HG02981 (cell line): ENCODE results near the gene CTSC.
A peak's percentile ranks its signal among the peaks of the same experiment; 100 is the strongest.

Experiments
- ATAC-seq: cut with Tn5 transposase; IDR thresholded peaks from one replicate; pipeline ENCODE4 v1.9.1; 2021; ENCODE audit warnings: mild to moderate bottlenecking, moderate library complexity; ENCODE audit not compliant: unreplicated experiment

Gene CTSC

DNA sequence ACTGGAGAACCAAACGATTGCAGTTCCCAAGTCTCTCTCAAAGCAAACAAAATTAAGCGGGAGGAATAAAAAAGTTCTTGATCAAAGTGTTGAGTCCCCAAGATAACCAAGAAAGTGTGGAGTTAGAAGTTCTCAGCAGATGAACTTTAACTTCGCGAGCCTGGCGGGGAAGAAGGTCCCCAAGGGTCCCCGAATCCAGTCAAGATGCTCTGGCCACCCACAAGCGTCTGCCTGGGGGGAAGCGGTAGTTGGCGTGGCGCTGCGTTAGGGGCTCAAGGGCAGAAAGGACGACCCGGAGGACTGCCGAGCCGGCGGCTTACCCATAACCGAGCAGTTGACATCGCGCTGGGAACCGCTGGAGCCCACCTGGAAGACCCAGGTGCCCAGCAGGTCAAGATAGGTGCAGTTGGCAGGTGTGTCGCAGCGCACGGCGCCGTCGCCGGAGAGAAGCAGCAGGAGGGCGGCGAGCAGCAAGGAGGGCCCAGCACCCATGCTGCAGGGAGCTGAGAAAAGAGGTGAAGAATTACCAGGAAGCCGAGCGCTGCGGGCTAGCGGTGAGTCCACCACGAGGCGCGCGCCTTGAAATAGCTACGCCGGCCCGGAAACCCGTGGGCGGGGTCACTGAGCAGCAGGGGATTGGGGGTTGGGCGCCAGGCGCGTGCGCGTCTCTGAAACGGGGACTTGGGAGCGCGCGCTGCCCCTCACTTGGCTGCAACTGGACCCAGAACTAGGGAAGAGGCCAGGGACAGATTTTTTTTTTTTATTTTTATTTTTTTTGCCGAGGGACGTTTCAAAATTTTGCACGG is at the start of gene CTSC:
Gene CTSC (minus strand): TSS at position 556 of the 806 bp plus-strand sequence. CDS start 64 bp downstream, at position 492.
- peak; percentile 90 for ATAC-seq

DNA sequence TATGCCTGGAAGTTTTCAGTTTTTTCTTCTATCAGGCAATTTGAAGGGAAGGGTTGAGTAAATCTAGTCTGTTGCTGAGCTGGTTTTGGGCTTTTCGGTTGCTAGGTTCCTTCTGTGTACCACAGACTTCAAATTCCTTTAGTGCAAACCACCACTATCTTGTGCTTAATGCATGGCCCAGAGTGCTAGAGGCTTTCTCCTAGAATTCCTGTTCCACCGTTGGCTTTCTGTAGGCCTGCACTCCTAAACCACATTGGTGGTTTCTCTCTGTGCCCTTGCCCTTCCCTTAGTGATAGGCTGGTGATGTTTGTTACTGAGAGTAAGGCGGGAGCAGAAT is 47.1 kb upstream of the CTSC start:
- no peak for ATAC-seq

DNA sequence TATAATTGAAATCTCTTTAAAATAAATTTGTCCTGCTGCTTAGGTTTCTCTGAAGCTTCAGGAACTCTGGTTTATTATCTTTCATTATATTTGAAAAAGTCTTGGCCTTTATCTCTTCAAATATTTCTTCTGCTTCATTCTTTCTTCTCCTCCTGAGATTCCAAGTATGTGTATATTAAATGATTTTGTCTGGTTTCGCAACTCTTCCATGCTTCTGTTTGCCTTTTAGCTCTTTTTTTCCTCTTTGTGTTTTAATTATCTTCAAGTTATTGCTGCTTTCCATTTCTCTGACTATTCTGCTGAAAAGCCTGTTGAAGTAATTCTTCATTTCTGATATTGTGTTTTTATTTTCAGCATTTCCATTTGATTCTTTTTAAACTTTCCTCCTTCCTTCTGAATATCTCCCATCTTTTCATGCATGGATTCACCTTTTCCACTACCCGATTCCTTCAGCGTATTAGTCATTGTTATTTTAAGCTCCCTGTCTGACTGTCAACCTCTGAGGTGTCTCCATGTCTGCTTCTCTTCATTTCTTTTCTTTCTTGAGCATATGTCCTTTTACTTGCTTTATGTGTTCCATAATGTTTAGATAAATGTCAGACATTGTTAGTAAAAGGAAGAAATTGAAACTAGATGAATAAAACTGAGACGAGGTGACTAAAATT is 46.6 kb upstream of the CTSC start:
- ATAC-seq: no peak

DNA sequence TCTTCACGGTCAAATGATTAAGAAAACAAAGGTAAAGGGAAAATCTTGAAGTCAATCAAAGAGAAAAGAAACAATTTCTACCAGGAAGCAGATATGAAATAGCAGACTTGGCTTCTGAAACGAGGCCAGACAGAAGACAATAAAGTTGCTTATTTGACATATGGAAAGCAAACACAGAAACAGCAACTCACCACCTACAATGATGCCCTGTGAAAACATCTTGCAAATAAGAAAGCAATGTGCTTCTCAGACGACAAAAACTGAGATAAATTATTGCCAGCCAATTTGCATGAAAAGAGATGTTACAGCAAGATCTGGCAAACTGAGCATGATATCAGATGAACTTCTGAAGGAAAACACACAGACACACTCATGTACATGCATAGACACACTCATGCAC is 45.9 kb upstream of the CTSC start:
- no peak for ATAC-seq

DNA sequence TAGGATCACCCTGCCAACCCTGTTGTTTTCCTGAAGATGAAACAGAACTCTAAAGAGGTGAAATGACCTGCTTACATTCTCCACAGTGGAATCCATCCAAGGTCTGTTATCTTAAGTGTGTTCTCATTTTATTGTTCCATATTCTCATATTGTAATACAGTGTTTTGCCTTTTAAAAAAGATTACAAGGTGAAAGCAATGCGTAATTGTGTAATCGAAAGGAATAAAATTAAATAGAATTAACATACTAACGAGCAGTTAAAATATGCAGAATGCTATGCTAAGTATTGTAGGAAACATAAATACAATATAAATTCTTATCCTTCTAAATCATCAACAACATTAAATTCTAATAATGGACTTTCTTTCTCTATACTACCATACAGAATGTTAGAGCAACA is 41.6 kb upstream of the CTSC start:
- ATAC-seq: no peak

DNA sequence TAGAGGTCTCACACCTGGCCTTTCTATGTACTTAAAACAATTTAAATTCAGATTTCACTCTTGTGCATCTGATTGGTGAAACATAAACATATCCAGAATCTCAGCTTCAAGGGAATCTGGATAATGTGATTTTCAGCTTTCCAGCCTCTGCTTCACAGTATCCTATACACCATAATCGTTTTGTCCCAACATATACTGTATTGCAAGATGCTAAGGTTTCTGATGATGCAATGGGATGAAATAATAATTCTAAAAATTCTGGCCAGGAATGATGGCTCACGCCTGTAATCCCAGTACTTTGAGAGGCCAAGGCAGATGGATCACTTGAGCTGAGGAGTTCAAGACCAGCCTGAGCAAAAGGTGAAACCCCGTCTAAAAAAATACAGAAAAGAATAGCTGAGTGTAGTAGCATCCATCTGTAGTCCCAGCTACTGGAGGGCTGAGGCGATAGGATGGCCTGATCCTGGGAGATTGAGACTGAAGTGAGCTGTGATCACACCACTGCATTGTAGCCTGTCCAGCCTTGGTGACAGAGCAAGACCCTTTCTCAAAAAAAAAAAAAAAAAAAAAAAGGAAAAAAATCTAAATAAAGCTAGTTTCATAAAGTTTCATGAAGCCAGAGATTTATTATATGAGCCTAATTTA is 41.0 kb upstream of the CTSC start:
- no peak for ATAC-seq

GRCh38 chr11:88377646-88378045 is 40.1 kb upstream of the CTSC start:
- no peak for ATAC-seq

GRCh38 chr11:88377144-88377543 is 39.6 kb upstream of the CTSC start:
- no peak for ATAC-seq

DNA sequence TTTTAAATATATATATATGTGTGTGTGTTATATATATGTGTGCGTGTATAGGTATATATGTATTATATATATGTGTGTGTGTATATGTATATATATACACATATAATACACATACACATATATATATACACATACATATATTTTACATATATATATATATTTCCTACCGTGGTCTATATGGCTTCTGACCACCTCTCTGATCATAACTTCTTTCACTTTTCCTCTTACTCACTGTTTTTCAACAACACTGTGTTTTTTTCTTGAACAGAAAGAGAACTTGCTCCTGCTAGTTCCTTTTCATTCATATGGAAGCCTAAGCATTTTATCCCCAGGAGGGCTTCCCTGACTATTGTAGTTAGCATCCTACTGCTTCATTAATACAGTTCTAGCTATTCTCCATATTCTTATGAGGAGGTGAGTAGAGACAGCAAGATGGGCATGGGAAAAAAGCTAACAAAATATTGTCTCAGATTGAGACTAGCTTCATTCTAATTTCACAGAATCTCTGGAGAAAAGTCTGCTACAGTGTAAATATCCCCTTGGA is 38.5 kb upstream of the CTSC start:
- ATAC-seq: no peak

DNA sequence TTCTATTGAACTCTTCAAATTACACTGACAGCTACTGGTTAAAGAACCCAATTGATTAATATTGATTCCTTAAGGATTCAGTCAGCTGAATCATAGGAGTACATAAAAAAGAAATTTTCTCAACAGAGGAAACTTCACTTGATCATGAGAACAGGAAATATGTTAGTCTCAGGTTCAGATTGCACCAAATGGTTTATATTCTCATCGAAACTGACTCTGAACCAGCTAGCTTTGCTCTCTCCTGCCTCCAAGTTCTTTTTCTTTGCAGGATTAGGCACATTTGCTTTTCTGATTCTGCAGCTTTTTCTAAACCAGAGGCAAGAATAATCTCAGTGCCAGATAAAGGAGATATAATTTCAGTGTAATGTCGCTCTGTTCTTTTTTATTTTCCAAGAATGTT is 33.2 kb upstream of the CTSC start:
- no peak for ATAC-seq

GRCh38 chr11:88367310-88367709 is 29.8 kb upstream of the CTSC start:
- ATAC-seq: no peak

- no peak for ATAC-seq
Measured at GRCh38 chr11:88363648-88364065, 26.1 kb upstream of the CTSC start.

GRCh38 chr11:88363004-88363403 is 25.5 kb upstream of the CTSC start:
- ATAC-seq: no peak

GRCh38 chr11:88360141-88360540 is 22.6 kb upstream of the CTSC start:
- peak; percentile 25 for ATAC-seq

- ATAC-seq: peak; percentile 66
Measured at GRCh38 chr11:88359541-88359940, 22.0 kb upstream of the CTSC start.

GRCh38 chr11:88359114-88359513 is 21.6 kb upstream of the CTSC start:
- ATAC-seq: no peak

DNA sequence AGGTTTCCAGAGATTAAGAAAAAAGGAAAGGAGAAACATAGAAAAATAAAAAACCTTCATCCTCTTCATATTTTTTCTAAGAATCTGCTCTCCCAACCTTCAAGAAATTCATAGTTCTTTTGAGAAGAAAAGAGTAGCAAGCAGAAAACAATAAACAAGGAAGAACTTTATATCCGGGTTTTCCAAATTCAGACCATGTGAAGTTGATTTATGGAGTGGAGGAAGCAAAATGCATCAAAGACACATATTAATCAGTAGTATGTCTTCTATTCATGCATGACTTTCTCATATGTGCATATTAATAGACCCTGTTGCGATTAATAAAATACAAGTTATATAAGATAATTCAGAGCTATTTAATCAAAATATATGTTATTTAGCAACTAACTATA is 20.5 kb upstream of the CTSC start:
- ATAC-seq: no peak

- peak; percentile 43 for ATAC-seq
Measured at GRCh38 chr11:88357323-88358039, 19.9 kb upstream of the CTSC start.

- no peak for ATAC-seq
Measured at GRCh38 chr11:88355887-88356286, 18.4 kb upstream of the CTSC start.

DNA sequence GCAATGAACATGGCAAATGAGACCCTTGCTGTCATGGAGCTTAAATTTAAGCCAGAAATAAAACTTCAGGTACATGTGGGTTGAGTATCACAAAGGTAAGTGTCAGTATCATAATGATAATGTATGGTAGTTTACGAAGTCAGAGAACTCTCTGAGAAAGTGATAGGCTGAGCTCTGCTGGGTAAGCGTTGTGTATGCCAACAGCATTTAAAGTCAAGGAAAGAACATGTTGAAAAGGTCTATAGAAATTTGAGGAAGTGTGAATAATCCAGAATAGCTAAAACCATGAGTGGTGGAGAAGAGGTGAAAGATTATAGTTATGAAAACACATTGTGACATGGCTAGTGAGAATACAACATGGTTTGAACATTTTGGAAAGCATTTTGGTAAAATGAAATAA is 17.4 kb upstream of the CTSC start:
- no peak for ATAC-seq

DNA sequence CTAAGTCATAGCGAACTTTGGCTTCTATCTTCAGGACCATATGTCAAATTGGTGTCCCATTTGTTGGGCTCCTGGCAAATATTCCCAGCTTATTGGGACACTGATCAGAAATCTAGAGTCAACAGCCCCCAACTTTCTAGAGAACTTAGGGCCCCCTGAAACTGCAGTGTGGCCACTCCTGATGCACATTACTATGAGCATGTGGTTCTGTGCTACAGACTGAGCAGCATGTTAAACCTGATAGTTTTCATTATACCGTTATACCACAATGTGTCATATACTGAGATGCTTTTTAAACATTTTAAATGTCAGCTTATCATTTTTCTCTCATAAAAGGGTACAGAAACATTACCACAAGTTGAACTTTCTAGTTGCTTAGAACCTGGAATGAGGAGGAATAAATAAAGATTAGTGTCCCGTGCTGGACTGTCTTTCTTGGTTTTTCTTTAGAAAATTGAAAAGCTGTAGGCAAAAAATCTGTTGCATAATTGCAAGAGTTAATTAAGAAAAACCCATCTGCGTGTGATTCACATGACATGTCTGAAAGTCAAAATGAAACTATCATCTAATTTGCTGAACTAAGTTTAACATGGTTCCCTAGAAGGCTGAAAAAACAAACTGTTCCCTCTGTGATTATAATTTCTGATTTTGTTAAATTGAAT is 16.4 kb upstream of the CTSC start:
- no peak for ATAC-seq
